ENCODE results near the gene NSD2. TPM values are rescaled to one million over a fixed set of nuclear protein-coding genes. Genes with fewer than 3 reads are reported as not detected.

Gene NSD2
- polyA plus RNA-seq, 2 donors = 11.9 to 14.1 TPM

GRCh38 chr4:1851575-1852410 is 19.4 kb upstream of the NSD2 start:
- 69 to 76% methylated on average over 16 of the region's 16 CpGs for WGBS, 2 donors
- Histone ChIP-seq H3K4me1 (ENCODE audit: control insufficient read depth in 2 of 2, insufficient read depth in 2 of 2, low read length in 1 of 2) (peaks cover 9 to 22% of the 10 kb centered on the region in 2 donors), H3K9me3 (ENCODE audit: control insufficient read depth in 2 of 2, insufficient read depth in 1 of 2, low read depth in 1 of 2, low read length in 1 of 2) (no peaks in the 10 kb centered on the region), H3K27me3 (ENCODE audit: control insufficient read depth in 1 of 2, insufficient read depth in 2 of 2, low read length in 2 of 2) (no peaks in the 10 kb centered on the region), H3K27ac (ENCODE audit: low read depth in 2 of 2, low read length in 1 of 2) (peak overlapping the region in 1 of 2 donors; percentile 75), H3K36me3 (ENCODE audit: control insufficient read depth in 2 of 2, insufficient read depth in 2 of 2, low read length in 1 of 2) (peaks cover 0 to 4% of the 10 kb centered on the region in 2 donors), H3K4me3 (ENCODE audit: low read depth in 1 of 2, low read length in 2 of 2) (no peak overlapping the region)

DNA sequence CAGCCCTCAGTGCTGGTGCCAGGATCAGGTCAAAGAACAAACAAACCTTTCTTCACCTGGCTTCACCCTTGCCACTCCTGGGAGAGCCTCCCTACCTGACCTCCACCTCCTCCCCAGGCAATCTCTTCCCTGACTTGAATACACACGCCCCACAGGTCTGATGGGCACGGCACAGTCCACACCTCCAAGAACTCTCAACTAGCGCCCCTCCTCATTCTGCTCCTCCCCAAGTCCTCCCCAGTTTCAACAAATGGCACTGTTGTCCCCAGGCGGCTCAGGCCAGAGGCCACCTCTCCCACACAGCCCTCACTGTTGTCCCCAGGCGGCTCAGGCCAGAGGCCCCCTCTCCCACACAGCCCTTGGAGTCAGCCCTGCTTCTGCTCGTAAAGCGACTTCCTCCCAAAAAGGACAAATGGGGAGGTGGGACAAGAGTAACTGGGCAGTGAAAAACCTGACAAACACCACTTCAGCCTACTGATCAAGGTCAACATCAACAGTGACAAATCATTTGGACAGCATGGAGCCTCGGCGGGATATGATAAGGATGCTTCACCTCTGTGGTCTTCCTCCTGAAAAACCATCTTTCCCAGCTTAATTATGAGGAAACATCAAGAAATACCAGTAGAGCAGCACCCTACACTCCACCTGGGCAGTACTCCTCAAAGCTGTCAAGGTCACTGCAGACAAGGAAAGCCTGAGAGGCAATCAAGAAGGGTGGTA is 18.1 kb upstream of the NSD2 start:
- peaks cover 15 to 24% of the 10 kb centered on the region in 2 donors for H3K4me1 ChIP-seq (ENCODE audit: control insufficient read depth in 2 of 2, insufficient read depth in 2 of 2, low read length in 1 of 2)

GRCh38 chr4:1854752-1855151 is 16.4 kb upstream of the NSD2 start:
- peak overlapping the region in 1 of 2 donors; percentile 44 for H3K27ac ChIP-seq (ENCODE audit: low read depth in 2 of 2, low read length in 1 of 2)
- peaks cover 15 to 24% of the 10 kb centered on the region in 2 donors for H3K4me1 ChIP-seq (ENCODE audit: control insufficient read depth in 2 of 2, insufficient read depth in 2 of 2, low read length in 1 of 2)
- WGBS, 2 donors = 40 to 41% methylated on average over 1 of the region's 1 CpG
- H3K9me3 ChIP-seq (ENCODE audit: control insufficient read depth in 2 of 2, insufficient read depth in 1 of 2, low read depth in 1 of 2, low read length in 1 of 2) = no peaks in the 10 kb centered on the region
- H3K36me3 ChIP-seq (ENCODE audit: control insufficient read depth in 2 of 2, insufficient read depth in 2 of 2, low read length in 1 of 2) = peaks cover 0 to 4% of the 10 kb centered on the region in 2 donors
- peak overlapping the region; percentile 82 to 85 for H3K4me3 ChIP-seq (ENCODE audit: low read depth in 1 of 2, low read length in 2 of 2)
- H3K27me3 ChIP-seq (ENCODE audit: control insufficient read depth in 1 of 2, insufficient read depth in 2 of 2, low read length in 2 of 2) = no peaks in the 10 kb centered on the region

More for the DNA sequence above, 18.1 kb upstream of the NSD2 start:
- WGBS, 2 donors = 64 to 75% methylated on average over 9 of the region's 9 CpGs
- Histone ChIP-seq H3K27ac (ENCODE audit: low read depth in 2 of 2, low read length in 1 of 2) (peak overlapping the region; percentile 19 to 75), H3K4me3 (ENCODE audit: low read depth in 1 of 2, low read length in 2 of 2) (no peak overlapping the region), H3K36me3 (ENCODE audit: control insufficient read depth in 2 of 2, insufficient read depth in 2 of 2, low read length in 1 of 2) (peaks cover 0 to 4% of the 10 kb centered on the region in 2 donors), H3K27me3 (ENCODE audit: control insufficient read depth in 1 of 2, insufficient read depth in 2 of 2, low read length in 2 of 2) (no peaks in the 10 kb centered on the region), H3K9me3 (ENCODE audit: control insufficient read depth in 2 of 2, insufficient read depth in 1 of 2, low read depth in 1 of 2, low read length in 1 of 2) (no peaks in the 10 kb centered on the region)

- H3K27me3 ChIP-seq (ENCODE audit: control insufficient read depth in 1 of 2, insufficient read depth in 2 of 2, low read length in 2 of 2) = no peaks in the 10 kb centered on the region
- H3K27ac ChIP-seq (ENCODE audit: low read depth in 2 of 2, low read length in 1 of 2) = peak overlapping the region; percentile 88 to 89
- H3K4me3 ChIP-seq (ENCODE audit: low read depth in 1 of 2, low read length in 2 of 2) = peak overlapping the region; percentile 82 to 85
- H3K36me3 ChIP-seq (ENCODE audit: control insufficient read depth in 2 of 2, insufficient read depth in 2 of 2, low read length in 1 of 2) = peaks cover 0 to 4% of the 10 kb centered on the region in 2 donors
- H3K4me1 ChIP-seq (ENCODE audit: control insufficient read depth in 2 of 2, insufficient read depth in 2 of 2, low read length in 1 of 2) = peaks cover 15 to 24% of the 10 kb centered on the region in 2 donors
- no peaks in the 10 kb centered on the region for H3K9me3 ChIP-seq (ENCODE audit: control insufficient read depth in 2 of 2, insufficient read depth in 1 of 2, low read depth in 1 of 2, low read length in 1 of 2)
- WGBS, 2 donors = 1% methylated on average over 86 to 92 of the region's 92 CpGs
These were observed 15.7 kb upstream of the NSD2 start for GRCh38 chr4:1855333-1856070.

GRCh38 chr4:1856071-1856942 is 14.9 kb upstream of the NSD2 start, which contains the start of gene LETM1:
Gene LETM1 (minus strand): TSS chr4:1856156. CDS start chr4:1855950, 206 bp downstream.
- peaks cover 0 to 4% of the 10 kb centered on the region in 2 donors for H3K36me3 ChIP-seq (ENCODE audit: control insufficient read depth in 2 of 2, insufficient read depth in 2 of 2, low read length in 1 of 2)
- no peaks in the 10 kb centered on the region for H3K9me3 ChIP-seq (ENCODE audit: control insufficient read depth in 2 of 2, insufficient read depth in 1 of 2, low read depth in 1 of 2, low read length in 1 of 2)
- H3K27me3 ChIP-seq (ENCODE audit: control insufficient read depth in 1 of 2, insufficient read depth in 2 of 2, low read length in 2 of 2) = no peaks in the 10 kb centered on the region
- H3K4me1 ChIP-seq (ENCODE audit: control insufficient read depth in 2 of 2, insufficient read depth in 2 of 2, low read length in 1 of 2) = peaks cover 15 to 20% of the 10 kb centered on the region in 2 donors
- peak within 1 kb of the TSS; percentile 88 to 89 for H3K27ac ChIP-seq (ENCODE audit: low read depth in 2 of 2, low read length in 1 of 2)
- peak within 1 kb of the TSS; percentile 82 to 85 for H3K4me3 ChIP-seq (ENCODE audit: low read depth in 1 of 2, low read length in 2 of 2)
- WGBS, 2 donors = 0% methylated on average over 97 to 107 of the region's 107 CpGs

- 19 to 24% methylated on average over 31 to 32 of the region's 32 CpGs for WGBS, 2 donors
- Histone ChIP-seq H3K9me3 (ENCODE audit: control insufficient read depth in 2 of 2, insufficient read depth in 1 of 2, low read depth in 1 of 2, low read length in 1 of 2) (no peaks in the 10 kb centered on the region), H3K27me3 (ENCODE audit: control insufficient read depth in 1 of 2, insufficient read depth in 2 of 2, low read length in 2 of 2) (no peaks in the 10 kb centered on the region), H3K4me1 (ENCODE audit: control insufficient read depth in 2 of 2, insufficient read depth in 2 of 2, low read length in 1 of 2) (peaks cover 9 to 13% of the 10 kb centered on the region in 2 donors), H3K27ac (ENCODE audit: low read depth in 2 of 2, low read length in 1 of 2) (peak overlapping the region; percentile 83 to 89), H3K4me3 (ENCODE audit: low read depth in 1 of 2, low read length in 2 of 2) (peak overlapping the region; percentile 82 to 85), H3K36me3 (ENCODE audit: control insufficient read depth in 2 of 2, insufficient read depth in 2 of 2, low read length in 1 of 2) (peaks cover 0 to 4% of the 10 kb centered on the region in 2 donors)
These were observed 14.1 kb upstream of the NSD2 start for GRCh38 chr4:1856943-1857699.

DNA sequence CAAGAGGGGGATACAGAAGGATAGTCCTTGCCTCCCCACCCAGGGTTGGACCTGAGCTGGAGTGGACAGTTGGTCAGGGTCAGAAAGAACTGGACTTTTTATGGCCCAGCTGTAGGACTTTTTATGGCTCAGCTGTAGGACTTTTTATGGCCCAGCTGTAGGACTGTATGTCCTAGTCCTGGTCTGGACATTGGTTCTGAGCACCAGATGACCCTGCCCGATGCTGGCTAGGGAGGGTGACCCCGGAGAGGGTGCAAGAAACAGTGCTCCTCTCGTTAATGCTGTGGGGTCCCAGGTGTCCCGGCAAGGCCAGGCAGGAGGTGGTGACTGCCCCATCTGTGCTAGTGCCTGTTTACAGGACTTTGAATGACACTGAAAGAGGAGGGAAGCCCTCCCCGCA is 13.3 kb upstream of the NSD2 start:
- Histone ChIP-seq H3K9me3 (ENCODE audit: control insufficient read depth in 2 of 2, insufficient read depth in 1 of 2, low read depth in 1 of 2, low read length in 1 of 2) (no peaks in the 10 kb centered on the region), H3K4me3 (ENCODE audit: low read depth in 1 of 2, low read length in 2 of 2) (no peak overlapping the region), H3K36me3 (ENCODE audit: control insufficient read depth in 2 of 2, insufficient read depth in 2 of 2, low read length in 1 of 2) (peaks cover 0 to 3% of the 10 kb centered on the region in 2 donors), H3K27me3 (ENCODE audit: control insufficient read depth in 1 of 2, insufficient read depth in 2 of 2, low read length in 2 of 2) (no peaks in the 10 kb centered on the region), H3K27ac (ENCODE audit: low read depth in 2 of 2, low read length in 1 of 2) (no peak overlapping the region), H3K4me1 (ENCODE audit: control insufficient read depth in 2 of 2, insufficient read depth in 2 of 2, low read length in 1 of 2) (peaks cover 7 to 8% of the 10 kb centered on the region in 2 donors)
- 84 to 86% methylated on average over 5 of the region's 5 CpGs for WGBS, 2 donors

DNA sequence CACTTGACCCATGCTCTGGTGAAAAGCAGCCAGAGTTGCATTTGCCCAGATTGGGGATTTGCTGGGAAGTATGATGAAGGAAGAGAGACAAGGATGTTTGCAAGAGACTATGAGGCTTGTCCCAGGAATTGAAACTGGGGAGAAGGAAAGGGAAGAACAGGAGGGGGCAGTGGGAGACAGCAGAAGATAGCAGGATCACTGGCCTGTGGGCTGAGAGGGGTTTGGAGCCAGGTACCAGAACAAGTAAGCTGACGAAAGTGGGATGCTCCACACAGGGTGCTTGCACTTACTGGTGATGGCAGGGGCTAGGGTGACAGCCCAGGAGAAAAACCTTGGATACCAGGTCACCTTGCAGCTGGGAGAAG is 11.8 kb upstream of the NSD2 start:
- Histone ChIP-seq H3K4me3 (ENCODE audit: low read depth in 1 of 2, low read length in 2 of 2) (no peak overlapping the region), H3K4me1 (ENCODE audit: control insufficient read depth in 2 of 2, insufficient read depth in 2 of 2, low read length in 1 of 2) (peaks cover 5% of the 10 kb centered on the region in 2 donors), H3K27me3 (ENCODE audit: control insufficient read depth in 1 of 2, insufficient read depth in 2 of 2, low read length in 2 of 2) (no peaks in the 10 kb centered on the region), H3K27ac (ENCODE audit: low read depth in 2 of 2, low read length in 1 of 2) (no peak overlapping the region), H3K9me3 (ENCODE audit: control insufficient read depth in 2 of 2, insufficient read depth in 1 of 2, low read depth in 1 of 2, low read length in 1 of 2) (no peaks in the 10 kb centered on the region), H3K36me3 (ENCODE audit: control insufficient read depth in 2 of 2, insufficient read depth in 2 of 2, low read length in 1 of 2) (no peaks in the 10 kb centered on the region)
- WGBS, 2 donors = 77 to 93% methylated on average over 1 of the region's 1 CpG
